DND-41 (cell line): ENCODE results near the gene CDX2.

Source experiments
- EZH2 ChIP-seq: IDR thresholded peaks from 3 replicates; pipeline ENCODE4 v1.6.1; 2012; ENCODE audit warnings: borderline replicate concordance, low read depth, mild to moderate bottlenecking, moderate library complexity, low read length, inconsistent platforms; ENCODE audit not compliant: severe bottlenecking
- TF ChIP-seq, protein P1 (sequence below): IDR thresholded peaks from 2 replicates; pipeline ENCODE4 v1.5.1; 2012; ENCODE audit warnings: borderline replicate concordance, low read length, moderate library complexity, mild to moderate bottlenecking; ENCODE audit not compliant: poor library complexity, severe bottlenecking; ENCODE audit errors: extremely low read depth

DNA sequence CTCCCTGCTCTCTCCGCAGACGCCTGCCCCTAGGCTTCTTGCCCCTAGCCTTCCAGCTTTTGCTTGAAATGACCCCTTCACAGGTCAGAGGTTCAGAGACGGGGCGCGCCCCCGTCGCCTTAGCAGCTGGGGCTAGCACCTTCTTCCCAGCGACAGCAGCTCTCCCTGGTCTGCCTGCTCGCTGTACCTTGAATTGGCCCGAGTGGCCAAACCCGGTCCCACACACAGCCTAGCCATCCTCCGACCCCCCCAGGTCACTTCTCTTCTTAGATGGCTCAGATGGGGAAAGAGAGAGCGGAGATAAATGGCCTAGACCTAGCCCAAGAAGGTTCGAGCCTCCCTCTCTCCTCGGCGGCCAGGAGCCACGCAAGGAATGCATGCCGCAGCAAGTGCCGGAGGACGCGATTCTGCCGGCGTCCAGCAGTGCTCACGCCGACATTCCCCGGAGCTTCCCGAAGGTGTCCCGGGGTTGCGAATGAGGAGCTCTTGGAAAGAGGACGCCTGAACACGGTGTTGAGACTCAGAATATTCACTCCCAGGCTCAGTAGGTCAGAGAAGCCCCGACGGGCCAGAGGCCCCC is 1.3 kb downstream of the CDX2 start:
- no peak for TF ChIP-seq EZH2
- TF ChIP-seq, protein P1, sequence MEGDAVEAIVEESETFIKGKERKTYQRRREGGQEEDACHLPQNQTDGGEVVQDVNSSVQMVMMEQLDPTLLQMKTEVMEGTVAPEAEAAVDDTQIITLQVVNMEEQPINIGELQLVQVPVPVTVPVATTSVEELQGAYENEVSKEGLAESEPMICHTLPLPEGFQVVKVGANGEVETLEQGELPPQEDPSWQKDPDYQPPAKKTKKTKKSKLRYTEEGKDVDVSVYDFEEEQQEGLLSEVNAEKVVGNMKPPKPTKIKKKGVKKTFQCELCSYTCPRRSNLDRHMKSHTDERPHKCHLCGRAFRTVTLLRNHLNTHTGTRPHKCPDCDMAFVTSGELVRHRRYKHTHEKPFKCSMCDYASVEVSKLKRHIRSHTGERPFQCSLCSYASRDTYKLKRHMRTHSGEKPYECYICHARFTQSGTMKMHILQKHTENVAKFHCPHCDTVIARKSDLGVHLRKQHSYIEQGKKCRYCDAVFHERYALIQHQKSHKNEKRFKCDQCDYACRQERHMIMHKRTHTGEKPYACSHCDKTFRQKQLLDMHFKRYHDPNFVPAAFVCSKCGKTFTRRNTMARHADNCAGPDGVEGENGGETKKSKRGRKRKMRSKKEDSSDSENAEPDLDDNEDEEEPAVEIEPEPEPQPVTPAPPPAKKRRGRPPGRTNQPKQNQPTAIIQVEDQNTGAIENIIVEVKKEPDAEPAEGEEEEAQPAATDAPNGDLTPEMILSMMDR = no peak
